ENCODE data around the gene TTC21A.

The TTC21A gene

DNA sequence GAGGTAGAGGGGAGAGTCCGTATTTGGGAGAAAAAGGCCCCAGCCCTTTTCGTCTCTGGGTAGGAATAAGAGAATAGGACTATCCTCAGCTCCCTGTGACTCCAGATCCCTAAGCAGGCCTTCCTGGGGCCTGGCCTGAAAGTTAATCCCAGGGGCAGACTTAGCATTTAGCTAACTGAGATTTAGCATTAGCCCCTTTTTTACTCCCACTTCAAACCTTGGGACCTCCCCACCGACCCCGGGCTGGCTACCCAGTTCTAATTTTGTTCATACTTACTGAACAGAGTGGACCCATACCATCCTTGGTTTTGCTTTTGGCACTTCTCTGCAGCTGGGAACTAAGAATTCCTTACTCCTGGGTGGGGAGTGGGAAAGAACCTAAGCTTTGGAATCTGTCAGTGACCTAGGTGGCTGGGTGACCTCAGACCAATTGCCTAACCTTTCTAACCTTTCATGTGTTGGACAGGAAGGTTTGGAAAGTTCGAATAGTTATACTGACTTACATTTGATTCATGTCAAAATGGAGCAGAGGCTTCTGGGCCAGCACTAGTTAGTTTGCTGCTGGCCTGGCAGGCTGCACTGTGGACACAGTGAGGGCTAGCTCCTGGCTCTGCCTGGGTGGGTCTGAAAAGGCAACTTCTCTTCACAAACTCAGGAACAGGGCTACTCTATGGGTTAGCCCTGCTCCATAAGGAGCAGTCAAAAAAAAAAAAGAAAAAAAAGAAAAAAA is 11.6 kb downstream of the TTC21A start:
- no peak for DNase-seq

DNA sequence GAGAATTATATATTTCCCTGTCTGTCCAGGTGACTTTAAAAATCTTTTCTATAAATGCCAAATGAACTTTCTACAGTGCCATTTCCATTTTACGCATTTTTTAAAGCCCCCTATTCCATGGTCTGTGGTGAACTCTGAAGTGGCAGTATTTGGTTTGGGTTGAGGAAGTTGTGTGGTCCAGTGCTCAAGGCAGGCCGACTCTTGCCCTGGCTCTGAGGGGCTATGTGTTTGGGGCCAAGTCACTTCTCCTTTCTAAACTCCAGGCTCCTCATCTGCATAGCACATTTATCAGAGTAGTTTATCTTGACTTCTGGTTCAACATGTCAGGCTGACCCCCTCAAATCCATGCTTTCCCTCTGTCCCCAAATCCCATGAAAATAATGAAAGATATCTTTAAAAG is 14.1 kb downstream of the TTC21A start:
- DNase-seq, result no peak

DNA sequence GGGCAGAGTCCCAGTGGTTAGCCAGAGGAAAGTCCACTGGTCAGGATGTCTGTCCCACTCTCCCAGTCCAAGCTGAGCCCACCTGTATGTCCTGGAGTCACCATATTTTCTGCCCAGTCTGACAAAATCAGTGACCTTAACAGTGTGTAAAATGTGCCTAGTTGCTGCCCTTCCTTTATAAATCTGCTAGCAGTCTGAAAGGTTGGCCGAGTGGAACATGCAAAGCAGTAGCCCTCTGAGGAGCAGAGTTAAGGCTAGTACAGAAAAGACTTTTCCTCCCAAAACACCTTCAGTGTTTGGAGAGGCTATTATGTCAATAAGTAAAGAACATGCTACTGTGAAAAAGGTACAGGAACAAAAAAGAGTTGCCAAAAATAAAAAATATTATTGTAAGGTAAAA is 15.3 kb downstream of the TTC21A start:
- no peak for DNase-seq

DNA sequence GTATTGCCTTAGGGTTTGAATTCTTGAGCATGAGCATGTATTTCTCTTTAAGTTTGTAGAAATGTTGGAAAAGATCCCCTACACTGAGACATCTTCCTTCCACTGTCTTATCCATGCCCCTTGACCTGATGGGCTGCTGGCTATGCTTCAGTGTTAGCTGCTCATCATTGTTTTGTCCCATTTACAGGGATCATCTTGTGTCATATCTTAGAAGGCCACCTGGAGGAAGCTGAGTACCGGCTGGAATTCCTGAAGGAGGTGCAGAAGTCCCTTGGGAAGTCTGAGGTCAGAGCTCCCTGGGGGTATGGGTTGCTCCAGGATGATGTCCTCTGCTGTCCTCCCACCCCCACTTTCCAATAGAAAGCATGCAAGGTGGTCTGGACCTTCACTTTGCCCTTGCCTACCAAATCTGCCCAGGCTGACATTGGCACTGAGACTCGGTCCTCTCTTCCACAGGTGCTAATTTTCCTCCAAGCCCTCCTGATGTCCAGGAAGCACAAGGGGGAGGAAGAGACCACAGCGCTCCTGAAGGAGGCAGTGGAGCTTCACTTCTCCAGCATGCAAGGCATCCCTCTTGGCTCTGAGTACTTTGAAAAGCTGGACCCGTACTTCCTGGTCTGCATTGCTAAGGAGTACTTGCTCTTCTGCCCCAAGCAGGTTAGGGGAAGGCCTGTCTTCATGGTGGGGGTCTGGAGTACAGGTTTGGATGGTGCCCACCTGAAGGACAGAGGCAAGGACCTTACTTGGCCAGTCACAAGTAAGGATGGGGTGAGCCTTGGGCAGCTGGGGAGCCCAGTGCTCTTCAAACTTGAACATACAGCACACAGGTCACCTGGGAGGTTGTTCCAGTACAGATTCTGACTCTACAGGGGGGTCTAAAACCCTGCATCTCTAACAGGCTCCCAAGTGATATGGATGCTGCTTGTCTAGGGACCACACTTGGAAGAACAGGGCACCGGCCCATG is 17.7 kb downstream of the TTC21A start:
- DNase-seq, result no peak

DNA sequence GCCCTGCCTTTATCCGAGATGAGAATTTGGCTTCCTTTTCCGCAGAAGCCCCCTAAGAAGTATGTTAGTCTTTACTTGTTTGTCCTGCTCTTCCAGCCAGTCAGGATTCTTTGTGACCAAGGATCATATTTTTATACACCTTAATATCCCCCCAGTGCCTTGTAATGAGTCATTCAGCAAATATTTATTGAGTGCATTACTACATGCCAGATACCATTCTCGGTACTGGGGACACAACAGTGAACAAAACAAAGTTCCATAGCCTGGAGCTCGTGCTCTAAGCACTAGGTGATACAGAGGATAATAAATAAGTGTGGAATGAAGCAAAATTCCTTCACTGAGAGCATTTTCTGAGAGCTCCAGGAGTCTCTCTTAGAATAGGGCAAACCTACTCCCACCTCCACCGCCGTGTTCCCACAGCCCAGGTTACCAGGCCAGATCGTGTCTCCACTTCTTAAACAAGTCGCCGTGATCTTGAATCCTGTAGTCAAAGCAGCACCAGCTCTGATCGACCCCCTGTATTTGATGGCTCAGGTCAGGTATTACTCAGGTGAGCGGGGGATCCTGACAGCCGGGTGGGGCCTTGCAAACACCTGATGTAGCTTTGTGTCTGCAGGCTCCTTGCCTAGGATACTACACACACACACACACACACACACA is 18.5 kb downstream of the TTC21A start:
- no peak for DNase-seq

DNA sequence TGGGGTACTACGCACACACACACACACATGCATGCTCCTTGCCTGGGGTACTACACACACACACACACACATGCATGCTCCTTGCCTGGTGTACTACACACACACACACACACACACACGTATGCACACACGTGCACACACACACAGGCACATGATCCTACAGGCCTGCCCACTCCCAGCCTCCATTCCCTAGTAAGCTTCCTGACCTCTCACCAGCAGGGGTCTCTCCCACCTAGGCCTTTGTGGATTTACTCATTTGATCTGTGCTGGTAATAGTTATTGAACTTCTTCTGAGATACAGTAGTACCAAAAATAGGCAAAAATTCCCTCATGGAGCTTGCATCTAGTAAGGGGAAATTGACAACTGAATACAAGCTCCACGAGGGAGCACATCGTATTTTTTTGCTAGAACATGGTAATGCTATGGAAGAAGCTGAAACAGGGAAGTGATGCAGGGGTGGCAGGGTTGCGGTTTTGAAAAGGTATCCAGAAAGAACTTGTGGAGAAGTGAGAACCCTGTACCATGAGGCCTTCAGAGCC is 19.1 kb downstream of the TTC21A start:
- no peak for DNase-seq

DNA sequence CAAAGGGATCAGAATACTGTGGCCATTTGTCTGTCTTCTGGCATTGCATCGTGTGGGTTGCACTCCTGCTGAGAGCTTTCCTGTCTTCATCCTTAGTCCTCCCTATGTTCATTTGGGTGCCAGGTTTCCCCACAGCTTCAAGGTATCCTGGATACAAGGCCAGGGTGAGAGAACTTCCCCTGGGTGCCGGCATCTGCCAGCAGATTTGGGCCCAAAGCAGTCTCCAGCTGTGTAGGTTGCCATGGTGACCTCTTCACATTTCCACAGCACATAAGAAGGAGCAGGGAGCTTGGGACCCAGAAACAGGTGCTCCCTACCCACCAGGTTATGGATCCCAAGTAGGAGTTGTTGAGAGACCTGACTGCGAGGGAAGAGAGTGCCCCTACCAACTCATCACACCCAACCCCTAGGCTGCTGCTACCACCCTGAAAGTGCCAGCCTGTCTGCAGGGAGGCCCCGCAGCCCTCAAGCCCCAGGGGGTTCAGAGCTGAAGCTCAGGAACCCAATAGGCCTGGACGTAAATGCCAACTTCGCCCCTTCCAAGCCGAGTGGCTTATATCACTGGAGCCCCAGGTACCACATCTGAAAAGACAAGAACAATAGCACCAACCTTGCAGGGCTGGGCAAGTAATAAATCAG is 19.9 kb downstream of the TTC21A start:
- DNase-seq, result no peak

DNA sequence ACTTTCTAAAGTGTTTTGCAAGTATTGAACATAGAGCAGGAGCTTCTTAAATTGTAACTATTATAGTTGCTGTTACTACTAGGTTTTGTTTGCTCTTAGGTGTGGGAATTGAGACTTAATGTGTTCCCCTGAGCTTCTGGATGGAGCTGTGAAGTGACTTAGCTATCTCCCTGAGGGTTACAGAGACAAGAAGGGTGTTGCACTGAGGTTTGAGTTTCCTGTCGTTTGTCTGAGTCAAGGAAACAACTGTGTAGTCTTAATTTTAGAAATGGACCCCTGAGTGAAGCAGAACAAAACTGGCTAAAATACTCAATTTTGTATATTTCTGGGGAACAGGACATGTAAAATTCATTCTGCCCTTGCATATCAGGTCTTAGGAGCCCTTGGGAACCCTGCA is 20.4 kb downstream of the TTC21A start:
- no peak for DNase-seq

DNA sequence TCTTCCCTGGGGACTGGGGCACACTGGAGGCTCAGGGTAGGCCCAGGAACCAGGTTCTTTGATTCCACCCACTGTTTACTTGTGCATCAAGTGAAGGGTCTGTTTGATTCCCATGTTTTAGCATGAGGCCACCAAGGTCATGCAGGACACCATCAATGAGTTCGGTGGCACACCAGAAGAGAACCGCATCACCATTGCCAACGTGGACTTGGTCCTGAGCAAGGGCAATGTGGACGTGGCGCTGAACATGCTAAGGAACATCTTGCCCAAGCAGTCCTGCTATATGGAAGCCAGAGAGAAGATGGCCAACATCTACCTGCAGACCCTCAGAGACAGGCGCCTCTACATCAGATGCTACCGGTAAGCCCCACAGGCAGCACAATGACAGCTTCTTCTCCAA is 21.5 kb downstream of the TTC21A start:
- DNase-seq, result no peak

DNA sequence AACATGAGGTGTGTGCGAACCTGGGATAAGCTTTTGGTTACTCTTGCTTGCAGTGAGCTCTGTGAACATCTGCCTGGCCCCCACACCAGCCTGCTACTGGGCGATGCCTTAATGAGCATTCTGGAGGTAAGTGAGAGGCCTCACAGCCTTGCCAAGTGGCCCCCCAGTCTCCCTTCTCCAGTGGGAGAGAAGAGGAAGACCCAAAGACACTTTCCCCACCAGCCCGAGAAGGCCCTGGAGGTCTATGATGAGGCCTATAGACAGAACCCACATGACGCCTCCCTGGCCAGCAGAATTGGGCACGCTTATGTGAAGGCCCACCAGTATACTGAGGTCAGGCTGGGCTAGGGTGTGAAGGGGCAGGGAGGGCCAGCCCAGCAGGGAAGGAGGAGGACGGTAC is 22.5 kb downstream of the TTC21A start:
- no peak for DNase-seq

DNA sequence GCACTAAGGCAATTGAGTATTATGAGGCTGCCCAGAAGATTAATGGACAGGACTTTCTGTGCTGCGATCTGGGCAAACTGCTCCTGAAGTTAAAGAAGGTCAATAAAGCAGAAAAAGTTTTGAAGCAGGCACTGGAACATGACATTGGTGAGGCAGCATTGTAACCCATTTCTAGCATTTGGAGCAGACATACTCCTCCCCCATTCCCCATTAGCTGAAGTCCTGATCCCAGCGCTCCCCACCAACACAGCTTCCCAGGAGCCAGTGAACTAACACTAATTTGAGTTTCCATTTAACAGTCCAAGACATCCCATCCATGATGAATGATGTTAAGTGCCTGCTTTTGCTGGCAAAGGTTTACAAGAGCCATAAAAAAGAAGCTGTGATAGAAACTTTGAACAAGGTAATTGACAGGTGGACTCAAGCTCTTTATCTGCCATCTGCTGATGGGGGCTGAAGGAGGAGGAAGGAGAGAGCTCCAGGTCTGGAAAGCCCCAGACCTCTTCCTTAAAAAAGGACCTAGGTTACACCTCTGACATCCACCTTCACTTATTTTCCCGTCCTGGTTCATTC is 23.3 kb downstream of the TTC21A start:
- DNase-seq, result no peak

DNA sequence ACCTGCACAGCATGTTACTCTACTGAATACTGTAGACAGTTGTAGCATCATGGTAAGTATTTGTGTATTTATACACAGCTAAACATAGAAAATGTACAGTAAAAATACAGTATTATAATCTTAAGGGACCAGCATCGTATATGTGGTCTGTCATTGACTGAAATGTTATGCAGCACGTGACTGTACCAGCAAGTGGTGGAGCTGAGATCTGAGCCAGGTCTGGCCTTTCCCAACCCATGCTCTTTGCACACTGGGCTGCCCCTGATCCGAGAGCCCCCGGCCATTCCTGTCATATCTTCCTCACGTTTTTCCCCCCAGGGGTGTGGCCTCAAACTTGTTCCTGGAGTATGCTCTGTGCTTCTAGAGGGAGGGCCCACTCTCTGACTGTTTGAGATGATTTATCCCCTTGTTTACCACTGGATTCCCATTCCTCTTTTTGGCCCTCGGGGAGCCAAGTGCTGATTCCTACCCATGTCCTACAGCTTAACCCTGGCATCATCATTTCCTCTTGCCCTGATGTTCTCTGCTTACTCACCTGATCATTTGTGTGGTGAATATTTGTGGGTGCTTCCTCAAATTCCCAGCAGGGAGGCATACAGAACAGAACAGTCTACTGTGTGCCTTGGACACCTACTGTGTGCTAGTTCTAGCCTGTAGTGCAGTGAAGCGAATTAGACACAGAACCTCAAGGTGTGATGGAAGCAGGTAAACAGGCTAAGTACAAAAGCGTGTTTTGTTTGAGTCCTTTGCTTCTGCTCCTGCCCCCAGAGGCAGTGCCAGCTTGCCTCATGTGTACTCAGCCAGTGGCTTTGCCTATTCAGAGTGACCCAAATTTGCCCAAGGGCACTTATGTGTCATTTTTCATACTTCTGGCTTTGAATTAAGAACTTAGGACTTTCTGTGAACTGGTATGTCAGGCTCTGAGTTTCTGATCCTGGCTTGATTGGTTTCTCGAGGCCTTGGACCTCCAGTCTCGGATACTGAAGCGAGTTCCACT is 24.9 kb downstream of the TTC21A start:
- DNase-seq, result no peak

DNA sequence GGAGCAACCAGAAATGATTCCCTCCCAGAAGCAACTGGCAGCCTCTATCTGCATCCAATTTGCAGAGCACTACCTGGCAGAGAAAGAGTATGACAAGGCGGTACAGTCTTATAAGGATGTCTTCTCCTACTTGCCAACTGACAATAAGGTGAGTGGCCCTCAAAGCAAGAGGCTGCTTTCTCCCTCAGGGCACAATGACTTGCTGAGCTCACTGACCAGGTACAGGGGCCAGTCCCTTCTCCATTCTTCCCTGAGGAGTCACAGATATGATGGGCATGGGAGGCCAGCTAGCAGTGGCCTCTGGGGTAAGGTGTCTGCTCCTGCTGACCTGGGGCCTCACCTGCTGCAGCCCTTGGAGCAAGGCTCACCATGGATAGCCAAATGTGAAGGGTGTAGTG is 25.6 kb downstream of the TTC21A start:
- no peak for DNase-seq

DNA sequence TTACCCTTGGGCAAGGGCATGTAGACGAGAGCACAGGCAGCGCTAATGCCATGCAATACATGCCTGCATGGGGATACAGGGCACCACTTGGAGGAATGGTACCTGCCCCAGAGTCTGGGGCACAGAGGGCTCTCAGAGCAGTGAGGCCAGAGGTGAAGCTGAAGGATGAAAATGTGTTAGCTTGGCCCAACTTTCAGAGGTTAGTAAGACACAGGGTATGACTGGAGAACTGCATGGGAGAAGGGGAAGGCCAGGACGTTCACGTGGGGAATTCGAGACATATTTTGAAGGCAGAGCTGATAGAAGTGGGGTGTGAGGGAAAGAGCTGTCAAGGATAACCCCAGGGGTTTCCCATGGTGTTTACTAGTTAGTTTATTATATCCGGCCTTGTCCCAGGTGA is 26.3 kb downstream of the TTC21A start:
- no peak for DNase-seq

DNA sequence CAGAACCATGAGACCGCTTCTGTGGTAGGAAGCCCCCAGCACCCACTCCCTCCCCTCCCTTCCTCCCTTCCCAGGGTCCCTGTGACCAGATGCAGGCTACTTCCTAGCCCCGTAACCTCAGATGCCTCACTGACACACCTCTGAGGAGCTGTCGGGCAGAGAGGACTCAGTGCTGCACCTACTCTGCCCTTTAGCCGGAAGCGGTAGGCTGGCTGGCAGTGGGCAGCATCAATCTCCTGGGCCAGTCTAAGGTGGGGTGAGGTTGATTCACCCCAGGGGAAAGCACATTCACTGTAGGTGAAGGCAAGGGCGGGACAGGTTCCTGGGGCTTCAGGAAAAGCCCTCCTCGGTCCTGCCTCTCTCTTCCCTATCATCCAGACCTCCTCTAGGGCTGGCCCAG is 26.8 kb downstream of the TTC21A start:
- no peak for DNase-seq

DNA sequence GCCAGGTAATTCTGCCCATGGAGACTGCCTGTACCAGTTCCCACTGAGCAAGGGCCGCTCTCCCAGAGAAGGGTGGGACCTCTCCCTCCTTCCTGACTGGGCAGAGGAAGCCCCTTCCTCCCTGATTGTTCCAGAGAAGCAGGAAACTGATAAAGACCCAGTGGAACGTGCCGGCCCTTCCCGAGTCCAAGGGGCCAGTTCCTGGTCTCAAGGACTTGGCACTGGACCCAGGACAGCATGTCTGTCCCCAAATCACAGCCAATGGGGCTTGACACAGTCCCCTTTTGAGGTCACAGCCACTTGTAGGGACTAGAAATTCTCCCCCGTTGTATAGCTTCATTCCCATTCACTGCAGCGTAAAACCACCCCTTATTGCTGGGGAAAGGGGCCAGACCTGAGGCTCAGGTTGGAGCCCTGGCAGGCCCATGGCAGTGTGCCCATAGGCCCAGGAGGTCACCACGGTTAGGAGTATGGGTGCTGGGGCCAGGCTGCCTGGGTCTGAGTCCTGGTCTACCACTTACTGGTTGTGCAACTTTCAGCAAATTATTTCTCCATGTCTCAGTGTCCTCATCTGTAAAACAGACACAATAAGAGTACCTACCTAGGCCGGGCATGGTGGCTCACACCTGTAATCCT is 27.8 kb downstream of the TTC21A start:
- no peak for DNase-seq

DNA sequence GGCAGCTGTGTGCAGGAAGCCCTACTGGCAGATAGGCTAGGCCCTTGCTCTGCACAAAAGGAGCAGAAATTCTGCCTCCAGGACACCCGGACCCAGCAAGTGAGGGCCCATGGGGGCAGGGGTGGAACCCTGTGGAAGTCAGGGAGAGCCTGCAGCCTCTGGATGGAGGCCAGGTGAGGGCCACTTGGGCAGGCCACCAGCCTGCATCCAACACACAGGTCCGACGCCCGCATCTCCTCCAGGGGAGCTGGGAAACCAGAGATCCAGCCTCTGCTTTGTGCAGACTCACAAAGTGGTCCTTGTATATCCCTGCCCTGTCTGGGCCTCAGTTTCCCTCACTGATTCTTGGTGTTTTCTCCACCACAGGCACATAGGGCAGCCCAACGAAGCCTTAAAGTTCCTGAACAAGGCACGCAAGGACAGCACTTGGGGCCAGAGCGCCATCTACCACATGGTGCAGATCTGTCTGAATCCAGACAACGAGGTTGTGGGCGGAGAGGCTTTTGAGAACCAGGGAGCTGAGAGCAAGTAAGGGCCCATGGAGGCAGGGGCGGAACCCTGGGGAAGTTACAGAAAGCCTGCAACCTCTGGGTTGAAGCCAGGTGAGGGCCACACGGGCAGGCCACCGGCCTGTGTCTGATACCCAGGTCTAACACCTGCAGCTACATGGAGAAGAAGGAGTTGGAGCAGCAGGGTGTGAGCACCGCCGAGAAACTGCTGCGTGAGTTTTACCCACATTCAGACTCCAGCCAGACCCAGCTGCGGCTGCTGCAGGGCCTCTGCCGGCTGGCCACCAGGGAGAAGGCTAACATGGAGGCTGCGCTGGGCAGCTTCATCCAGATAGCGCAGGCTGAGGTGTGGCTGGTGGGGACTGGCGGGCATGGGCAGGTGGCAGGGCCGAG is 29.3 kb downstream of the TTC21A start:
- no peak for DNase-seq

DNA sequence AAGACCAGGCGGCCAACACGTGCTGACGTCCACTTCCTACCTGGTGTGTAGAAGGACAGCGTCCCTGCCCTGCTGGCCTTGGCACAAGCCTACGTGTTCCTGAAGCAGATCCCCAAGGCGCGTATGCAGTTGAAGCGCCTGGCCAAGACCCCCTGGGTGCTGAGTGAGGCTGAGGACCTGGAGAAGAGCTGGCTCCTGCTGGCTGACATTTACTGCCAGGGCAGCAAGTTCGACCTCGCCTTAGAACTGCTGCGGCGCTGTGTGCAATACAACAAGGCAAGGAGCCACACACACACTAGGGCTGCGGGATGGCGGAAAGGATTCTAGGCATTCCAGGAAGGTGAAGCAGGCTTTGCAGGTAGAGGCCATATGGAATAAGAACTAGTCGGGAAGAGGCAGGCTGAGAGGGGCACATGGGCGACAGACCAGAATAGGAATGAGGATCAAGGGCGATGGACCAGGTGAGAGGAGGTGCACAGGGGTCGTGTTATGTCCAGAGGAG is 30.0 kb downstream of the TTC21A start:
- no peak for DNase-seq
